IPS-NIHi7 (cell line): Measurements from ENCODE around the gene NPTN.
"Not testable (repeated sequence)": the region's sequence is repeated elsewhere in the genome, so short reads cannot be mapped to it uniquely, and the experiment has no call there.

Experiments
- DNase-seq: peaks from one replicate; pipeline ENCODE4 v3.0.0; 2012; ENCODE audit warnings: mixed read lengths; ENCODE audit errors: extremely low spot score

Gene NPTN

DNA sequence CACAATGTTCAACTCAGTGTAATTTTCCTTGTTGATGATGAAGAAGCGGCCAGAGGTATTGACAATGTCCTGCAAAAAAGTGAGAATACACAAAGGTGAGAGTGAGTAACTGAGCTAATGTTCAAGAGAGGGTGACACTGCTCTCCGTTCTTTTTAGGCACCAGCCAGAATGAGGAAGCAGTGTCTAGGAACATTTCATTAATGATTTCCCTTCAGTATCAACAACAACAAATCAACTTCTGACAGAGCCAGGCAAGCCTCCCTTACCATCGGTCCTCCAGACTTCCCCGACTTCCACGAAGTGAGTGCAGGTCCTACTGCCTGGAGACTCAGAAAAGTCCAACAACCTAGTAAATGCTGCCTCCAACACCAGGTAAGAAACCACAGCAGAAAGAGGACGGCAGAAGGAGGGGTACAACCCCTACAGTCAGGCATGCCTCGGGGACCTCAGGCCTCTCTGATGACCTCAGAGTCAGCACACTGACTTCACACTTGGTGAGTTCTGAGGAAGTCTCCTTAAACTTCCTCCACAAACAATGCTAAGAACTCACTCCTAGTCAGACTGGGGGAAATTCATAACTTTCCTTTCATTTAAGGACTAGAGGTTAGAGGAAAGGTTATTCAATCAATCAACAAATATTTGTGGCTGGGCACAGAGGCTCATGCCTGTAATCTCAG, 62.7 kb downstream of the NPTN start:
- DNase-seq = no peak

GRCh38 chr15:73569361-73569760, 63.8 kb downstream of the NPTN start:
- DNase-seq = no peak

- no peak for DNase-seq
Measured at GRCh38 chr15:73568564-73569280, 64.5 kb downstream of the NPTN start.

DNA sequence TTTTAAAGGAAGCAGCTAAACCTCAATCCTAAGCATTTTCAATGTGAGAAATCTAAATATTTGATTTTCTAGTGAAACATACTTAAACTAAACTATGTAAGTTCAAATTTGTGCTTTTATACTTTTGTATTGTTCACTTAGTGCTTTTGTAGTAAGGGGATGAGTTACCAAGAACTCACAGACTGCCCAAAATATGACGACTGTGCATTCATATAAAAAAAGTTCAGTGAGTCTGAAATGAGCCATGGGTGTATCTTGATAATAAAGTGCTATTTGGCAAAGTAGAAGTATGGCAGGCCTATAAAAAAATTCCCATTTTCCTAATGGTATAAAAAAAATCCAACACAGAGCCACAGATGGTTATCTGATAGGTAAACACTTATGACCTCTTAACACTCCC, 66.2 kb downstream of the NPTN start:
- no peak for DNase-seq

DNA sequence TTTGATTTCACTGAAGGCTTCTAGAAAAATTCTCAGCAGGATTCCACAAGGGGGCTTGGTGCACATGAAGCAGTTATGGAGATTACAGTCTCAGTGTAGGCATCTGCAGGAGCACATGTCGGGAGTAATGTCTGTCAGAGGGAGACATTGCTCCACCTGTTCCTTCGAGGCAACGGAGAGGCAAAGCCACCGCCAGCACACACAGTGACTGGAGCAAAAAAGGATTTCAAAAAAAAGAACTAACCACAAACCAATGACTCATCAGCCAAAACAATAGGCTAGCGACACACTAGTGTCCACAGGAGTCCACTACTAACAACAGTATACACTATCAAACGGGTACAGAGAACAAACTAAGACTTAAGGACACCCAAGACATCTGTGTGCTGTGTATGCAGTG, 68.9 kb downstream of the NPTN start:
- no peak for DNase-seq

- DNase-seq = no peak
Measured at GRCh38 chr15:73560501-73561117, 72.6 kb downstream of the NPTN start.

- DNase-seq = no peak
Measured at GRCh38 chr15:73558529-73558928, 74.7 kb downstream of the NPTN start.

GRCh38 chr15:73555080-73555479, 78.1 kb downstream of the NPTN start:
- DNase-seq = no peak

DNA sequence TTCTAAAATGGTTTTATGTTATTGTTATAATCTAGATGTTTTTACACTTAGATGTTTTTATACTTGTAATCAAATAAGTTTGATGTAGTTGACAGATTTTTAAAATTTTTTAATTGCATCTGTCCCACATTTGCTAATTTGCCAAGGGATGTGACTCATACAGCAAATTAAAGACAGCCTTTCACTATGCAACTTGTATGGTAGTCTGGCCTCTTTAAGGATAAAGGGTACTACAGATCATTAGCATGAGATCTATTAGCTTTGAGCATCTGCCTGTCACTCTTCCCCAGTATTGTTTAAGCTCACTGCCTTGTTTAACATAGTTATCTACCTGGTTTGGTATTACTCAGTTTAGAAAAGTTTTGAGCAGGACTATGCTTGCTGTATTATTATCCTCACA, 83.0 kb downstream of the NPTN start:
- DNase-seq = no peak

DNA sequence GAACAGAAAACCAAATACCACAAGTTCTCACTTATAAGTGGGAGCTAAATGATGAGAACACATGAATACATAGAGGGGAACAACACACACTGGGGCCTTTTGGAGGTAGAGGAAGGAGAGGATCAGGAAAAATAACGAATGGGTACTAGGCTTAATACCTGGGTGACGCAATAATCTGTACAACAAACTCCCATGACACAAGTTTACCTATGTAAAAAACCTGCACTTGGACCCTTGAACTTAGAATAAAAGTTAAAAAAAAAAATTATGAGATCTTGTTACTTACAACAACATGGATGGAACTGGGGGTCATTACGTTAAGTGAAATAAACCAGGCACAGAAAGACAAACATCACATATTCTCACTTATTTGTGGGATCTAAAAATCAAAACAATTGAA, 84.3 kb downstream of the NPTN start:
- not testable (repeated sequence) for DNase-seq

GRCh38 chr15:73541479-73541878, 91.7 kb downstream of the NPTN start:
- DNase-seq = no peak

GRCh38 chr15:73540161-73540560, 93.0 kb downstream of the NPTN start:
- no peak for DNase-seq

- no peak for DNase-seq
Measured at GRCh38 chr15:73539212-73540128, 93.7 kb downstream of the NPTN start.

DNA sequence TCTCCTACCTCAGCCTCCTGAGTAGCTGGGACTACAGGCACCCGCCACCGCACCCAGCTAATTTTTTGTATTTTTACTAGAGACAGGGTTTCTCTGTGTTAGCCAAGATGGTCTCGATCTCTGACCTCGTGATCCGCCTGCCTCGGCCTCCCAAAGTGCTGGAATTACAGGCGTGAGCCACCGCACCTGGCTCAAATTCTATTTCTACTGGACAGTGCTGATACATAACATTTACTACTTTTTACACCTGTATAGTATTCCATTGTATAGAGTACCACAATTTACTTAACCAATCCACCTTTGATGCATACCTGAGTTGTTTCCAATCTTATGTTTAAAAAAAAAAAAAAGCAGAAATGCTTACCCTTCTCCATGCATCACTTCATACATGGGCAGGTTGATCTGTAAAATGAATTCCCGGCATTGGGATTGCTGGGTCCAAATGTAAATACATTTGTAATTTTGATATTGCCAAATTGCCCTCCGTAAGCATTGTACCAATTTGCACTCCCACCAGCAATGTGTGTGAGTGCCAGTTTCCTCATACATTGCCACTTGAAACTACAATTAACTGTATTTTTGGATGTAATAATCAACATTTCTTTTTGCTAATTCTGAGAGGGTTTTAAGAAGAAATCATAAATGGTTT, 94.5 kb downstream of the NPTN start:
- no peak for DNase-seq

DNA sequence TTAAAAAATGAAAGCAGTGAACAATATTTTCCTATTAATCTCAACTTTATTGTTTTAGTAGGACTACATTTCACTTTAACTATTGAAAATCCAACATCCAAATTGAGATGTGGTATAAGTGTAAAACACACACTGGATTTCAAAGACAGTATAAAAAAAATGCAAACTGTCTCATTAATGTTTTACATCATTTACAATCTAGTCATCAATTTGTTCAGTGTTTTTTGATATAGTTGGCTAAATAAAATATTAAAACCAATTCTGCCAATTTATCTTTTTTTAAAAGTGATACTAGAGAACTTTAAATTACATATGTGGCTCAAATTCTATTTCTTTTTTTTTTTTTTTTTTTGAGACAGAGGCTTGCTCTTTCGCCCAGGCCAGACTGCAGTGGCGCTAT, 95.1 kb downstream of the NPTN start:
- DNase-seq = no peak

GRCh38 chr15:73530649-73531048, 102.5 kb downstream of the NPTN start:
- DNase-seq = no peak

GRCh38 chr15:73527598-73527997, 105.6 kb downstream of the NPTN start:
- no peak for DNase-seq

DNA sequence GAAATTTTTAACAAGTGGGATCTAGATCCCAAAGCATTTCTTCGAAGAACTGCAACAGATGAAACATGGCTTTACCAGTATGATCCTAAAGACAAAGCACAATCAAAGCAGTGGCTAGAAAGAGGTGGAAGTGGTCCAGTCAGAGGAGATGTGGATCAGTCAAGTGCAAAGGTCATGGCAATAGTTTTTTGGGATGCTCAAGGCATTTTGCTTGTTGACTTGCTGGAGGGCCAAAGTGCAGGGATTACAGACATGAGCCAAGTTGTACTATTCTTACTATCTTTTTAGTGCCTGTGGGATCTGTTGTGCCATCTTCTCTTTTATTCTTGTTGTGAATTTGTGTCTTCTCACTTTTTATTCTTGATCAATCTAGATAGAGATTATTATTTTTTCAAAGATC, 108.3 kb downstream of the NPTN start:
- no peak for DNase-seq

DNA sequence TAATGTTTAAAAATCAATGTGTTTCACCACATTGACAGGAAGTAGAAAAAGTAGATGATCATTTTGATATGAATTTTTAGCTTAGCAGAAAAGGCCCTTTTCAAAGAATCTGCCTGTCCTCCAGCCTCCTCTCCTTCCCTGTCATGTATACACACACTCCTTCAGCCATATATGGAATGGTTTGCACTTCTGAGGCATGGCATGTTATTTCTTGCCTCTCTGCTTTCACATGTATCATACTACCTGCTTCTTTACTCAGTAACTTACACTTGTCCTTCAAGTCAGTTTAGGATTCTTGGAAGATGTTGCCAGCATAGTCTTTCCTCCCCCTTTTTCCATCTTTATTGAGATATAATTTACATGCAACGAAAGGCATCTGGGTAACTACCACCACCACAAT, 111.2 kb downstream of the NPTN start:
- no peak for DNase-seq

- no peak for DNase-seq
Measured at GRCh38 chr15:73518876-73519733, 114.1 kb downstream of the NPTN start.
